Upper lobe of right lung (tissue), 1 donor: Measurements from ENCODE around the gene RGS3. TPM values are rescaled to one million over a fixed set of nuclear protein-coding genes. Genes with fewer than 3 reads are reported as not detected.
A peak's percentile ranks its signal among the peaks of the same experiment; 100 is the strongest.

ENCODE experiments used
- ATAC-seq: fragments of 200-7000 bp; cut with Tn5 transposase; one replicate; pipeline ENCODE4 v1.9.1; 2020; ENCODE audit warnings: mild to moderate bottlenecking, moderate library complexity
- DNase-seq: peaks from one replicate; pipeline ENCODE4 v3.0.0-alpha.2; 2020
- H3K27ac ChIP-seq: fragments of 200-600 bp; one replicate; pipeline ENCODE4 v1.8.0; 2022
- H3K27me3 ChIP-seq: fragments of 200-600 bp; one replicate; pipeline ENCODE4 v1.8.0; 2022; ENCODE audit warnings: mild to moderate bottlenecking
- H3K36me3 ChIP-seq: fragments of 200-600 bp; one replicate; pipeline ENCODE4 v1.8.0; 2022
- H3K4me1 ChIP-seq: fragments of 200-600 bp; one replicate; pipeline ENCODE4 v1.8.0; 2022
- H3K4me3 ChIP-seq: fragments of 200-600 bp; one replicate; pipeline ENCODE4 v1.8.0; 2022; ENCODE audit warnings: mild to moderate bottlenecking
- H3K9me3 ChIP-seq: fragments of 200-600 bp; one replicate; pipeline ENCODE4 v1.8.0; 2022
- intact Hi-C: fragments of 100-400 bp; cut with DNase I; formaldehyde crosslinking; loops from one replicate; pipeline ENCODE4 v1.11.0; 2022
- total RNA-seq: library from RNA; stranded (reverse); fragmentation: NEBNext Ultra II Directional; extraction: Animal tissue kit (Norgen Biotek cat#: 25700); gene quantifications from one replicate; pipeline ENCODE4 v1.2.1, GENCODE V29; 2021
- TF ChIP-seq, protein P1 (sequence below): fragments of 200-600 bp; IDR thresholded peaks from one replicate; pipeline ENCODE4 v1.8.0; 2022; ENCODE audit warnings: antibody characterized with exemption
- donor health status: DM: no; HTN: yes; CAD: no; lungs with severe emphysema.

Gene RGS3
- total RNA-seq, 1 donor from 2014 or later, result 71.1 TPM

DNA sequence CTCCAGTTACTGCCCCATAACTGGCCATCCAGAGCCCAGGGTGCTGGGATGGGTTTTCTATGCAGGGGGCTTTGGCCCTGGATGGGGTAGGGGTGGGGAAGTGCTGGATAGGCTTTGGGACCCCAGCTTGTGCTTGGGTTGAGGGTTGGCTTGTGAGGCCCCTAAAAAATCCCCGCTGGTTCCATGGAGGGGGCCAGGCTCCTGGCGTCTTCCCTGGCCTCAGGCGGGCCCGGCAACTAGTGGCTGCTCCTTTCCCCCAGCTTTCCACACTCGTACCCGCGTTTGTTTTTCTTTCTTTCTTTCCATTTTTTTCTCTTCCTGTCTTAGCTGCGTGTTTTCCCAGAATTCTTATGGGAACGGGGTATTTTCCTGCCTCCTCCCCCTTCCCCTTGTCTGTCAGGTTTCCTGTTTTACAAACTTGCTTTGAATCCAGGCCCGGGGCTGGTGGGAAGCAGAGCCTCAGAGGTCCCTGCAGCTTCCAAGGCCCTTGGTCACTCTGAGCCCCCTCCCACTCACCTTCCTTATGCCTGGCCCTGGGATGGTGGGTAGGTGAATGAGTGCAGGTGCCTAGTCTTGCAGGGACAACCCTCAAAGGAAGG is 40.2 kb downstream of the RGS3 start:
- Histone ChIP-seq H3K36me3 (peaks cover 5% of the 10 kb centered on the region), H3K27me3 (no peaks in the 10 kb centered on the region), H3K4me3 (peak overlapping the region; percentile 48), H3K27ac (peak overlapping the region; percentile 53), H3K4me1 (peaks cover 12% of the 10 kb centered on the region), H3K9me3 (no peaks in the 10 kb centered on the region)
- intact Hi-C loops, result no loop called here
- DNase-seq (no peak), ATAC-seq (no peak)
- TF ChIP-seq, protein P1, sequence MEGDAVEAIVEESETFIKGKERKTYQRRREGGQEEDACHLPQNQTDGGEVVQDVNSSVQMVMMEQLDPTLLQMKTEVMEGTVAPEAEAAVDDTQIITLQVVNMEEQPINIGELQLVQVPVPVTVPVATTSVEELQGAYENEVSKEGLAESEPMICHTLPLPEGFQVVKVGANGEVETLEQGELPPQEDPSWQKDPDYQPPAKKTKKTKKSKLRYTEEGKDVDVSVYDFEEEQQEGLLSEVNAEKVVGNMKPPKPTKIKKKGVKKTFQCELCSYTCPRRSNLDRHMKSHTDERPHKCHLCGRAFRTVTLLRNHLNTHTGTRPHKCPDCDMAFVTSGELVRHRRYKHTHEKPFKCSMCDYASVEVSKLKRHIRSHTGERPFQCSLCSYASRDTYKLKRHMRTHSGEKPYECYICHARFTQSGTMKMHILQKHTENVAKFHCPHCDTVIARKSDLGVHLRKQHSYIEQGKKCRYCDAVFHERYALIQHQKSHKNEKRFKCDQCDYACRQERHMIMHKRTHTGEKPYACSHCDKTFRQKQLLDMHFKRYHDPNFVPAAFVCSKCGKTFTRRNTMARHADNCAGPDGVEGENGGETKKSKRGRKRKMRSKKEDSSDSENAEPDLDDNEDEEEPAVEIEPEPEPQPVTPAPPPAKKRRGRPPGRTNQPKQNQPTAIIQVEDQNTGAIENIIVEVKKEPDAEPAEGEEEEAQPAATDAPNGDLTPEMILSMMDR, result no peak

DNA sequence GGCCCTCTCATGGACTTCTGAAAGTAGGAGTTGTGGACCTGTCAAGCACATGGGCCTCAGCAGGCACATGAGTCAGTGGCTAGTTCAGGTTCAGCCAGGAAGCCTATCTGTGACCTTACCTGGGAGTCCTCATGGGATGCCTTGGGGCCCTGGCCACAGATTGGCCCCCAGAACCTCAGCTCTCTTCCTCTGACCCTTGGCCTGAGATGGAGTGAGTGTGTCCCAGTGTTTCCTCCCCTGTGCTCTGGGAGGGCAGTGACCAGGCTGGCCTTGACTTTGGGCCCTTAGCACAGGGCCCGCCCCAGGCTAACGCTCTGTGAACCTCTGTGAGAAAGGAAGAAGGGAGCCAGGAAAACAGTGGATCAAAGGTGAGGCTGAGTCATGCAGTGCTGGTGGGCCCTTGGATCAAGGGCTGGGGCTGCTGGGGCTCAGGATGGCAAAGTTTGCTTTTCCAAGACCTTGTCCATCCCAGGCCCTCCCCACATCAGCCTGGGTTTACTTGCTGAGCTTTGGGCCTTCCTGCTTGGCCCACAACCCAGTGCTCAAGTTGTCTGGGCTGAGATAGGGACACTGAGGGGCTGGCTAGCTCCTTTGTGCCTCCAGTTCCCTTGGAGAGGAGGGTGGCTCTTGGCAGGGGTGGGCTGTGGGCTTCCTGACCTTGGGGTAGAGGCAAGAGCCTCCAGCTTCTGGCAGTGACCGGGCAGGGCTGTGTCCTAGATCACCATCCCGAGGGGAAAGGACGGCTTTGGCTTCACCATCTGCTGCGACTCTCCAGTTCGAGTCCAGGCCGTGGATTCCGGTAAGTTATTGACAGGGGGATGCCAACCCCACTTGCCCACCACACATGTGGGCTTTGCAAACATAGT is 41.4 kb downstream of the RGS3 start:
- peak overlapping the region; percentile 36 for H3K27ac ChIP-seq
- no peak for DNase-seq
- H3K4me3 ChIP-seq, result no peak overlapping the region
- intact Hi-C loops, result no loop called here
- H3K27me3 ChIP-seq, result no peaks in the 10 kb centered on the region
- no peaks in the 10 kb centered on the region for H3K9me3 ChIP-seq
- TF ChIP-seq, protein P1, result no peak
- peaks cover 5% of the 10 kb centered on the region for H3K36me3 ChIP-seq
- peaks cover 14% of the 10 kb centered on the region for H3K4me1 ChIP-seq
- ATAC-seq, result no peak

DNA sequence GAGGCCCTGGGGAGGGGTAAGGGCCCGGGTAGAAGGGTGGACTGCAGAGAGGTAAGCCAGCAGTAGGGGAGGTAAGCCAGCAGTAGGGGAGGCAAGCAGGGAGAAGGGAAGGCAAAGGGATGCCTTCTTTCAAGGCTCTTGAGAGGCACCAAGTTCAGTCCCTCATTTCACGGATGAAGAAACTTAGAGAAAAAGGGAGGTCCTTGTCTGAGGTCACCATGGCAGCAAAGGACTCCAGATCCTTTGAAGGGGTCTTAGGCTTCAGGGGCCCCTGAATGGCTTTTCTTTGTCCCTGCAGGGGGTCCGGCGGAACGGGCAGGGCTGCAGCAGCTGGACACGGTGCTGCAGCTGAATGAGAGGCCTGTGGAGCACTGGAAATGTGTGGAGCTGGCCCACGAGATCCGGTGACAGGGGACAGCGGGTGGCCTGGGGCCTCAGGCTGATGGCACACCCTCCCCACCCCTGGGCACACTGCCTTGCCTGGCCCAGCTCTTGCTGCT is 42.6 kb downstream of the RGS3 start:
- ATAC-seq (no peak), DNase-seq (no peak)
- no peak overlapping the region for H3K27ac ChIP-seq
- no peaks in the 10 kb centered on the region for H3K27me3 ChIP-seq
- H3K36me3 ChIP-seq, result peaks cover 5% of the 10 kb centered on the region
- no peak overlapping the region for H3K4me3 ChIP-seq
- H3K4me1 ChIP-seq, result peaks cover 14% of the 10 kb centered on the region
- TF ChIP-seq, protein P1, result no peak
- no peaks in the 10 kb centered on the region for H3K9me3 ChIP-seq
- intact Hi-C loops, result no loop called here

DNA sequence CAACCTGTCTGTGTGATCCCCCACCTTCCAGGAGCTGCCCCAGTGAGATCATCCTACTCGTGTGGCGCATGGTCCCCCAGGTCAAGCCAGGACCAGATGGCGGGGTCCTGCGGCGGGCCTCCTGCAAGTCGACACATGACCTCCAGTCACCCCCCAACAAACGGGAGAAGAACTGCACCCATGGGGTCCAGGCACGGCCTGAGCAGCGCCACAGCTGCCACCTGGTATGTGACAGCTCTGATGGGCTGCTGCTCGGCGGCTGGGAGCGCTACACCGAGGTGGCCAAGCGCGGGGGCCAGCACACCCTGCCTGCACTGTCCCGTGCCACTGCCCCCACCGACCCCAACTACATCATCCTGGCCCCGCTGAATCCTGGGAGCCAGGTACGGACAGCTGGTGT is 43.7 kb downstream of the RGS3 start:
- H3K36me3 ChIP-seq, result peaks cover 5% of the 10 kb centered on the region
- intact Hi-C loops, result no loop called here
- no peaks in the 10 kb centered on the region for H3K9me3 ChIP-seq
- TF ChIP-seq, protein P1, result no peak
- H3K27me3 ChIP-seq, result no peaks in the 10 kb centered on the region
- no peak overlapping the region for H3K27ac ChIP-seq
- peaks cover 14% of the 10 kb centered on the region for H3K4me1 ChIP-seq
- no peak overlapping the region for H3K4me3 ChIP-seq
- no peak for ATAC-seq
- no peak for DNase-seq

DNA sequence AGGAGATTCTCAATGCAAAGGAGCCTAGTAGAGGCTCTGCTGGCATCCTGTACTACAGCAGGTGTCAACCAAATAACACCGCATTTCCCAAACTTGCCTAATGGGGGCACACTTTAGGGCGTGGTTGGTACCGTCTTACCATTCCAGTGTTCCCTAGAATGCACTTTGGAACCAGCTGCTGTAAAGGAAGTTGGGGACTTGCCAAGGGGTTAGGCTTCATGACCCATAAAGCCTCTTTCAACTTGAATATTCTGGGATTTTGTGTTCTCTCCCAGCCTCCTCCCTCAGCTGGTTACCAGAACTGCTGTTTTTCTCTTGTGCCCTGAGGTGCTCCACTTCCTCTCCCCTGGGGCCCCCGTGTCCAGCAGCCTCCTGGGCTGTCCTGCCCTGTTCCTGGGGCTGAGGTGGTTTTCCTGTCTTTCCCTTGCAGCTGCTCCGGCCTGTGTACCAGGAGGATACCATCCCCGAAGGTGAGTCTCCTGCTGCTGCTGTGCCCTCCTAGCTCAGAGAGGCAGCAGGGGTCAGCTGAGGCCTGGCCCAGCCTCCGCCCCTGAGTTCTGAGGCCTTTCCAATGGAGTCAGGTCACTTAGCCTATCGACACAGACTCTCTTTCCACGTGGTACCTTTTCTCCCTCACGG is 44.7 kb downstream of the RGS3 start:
- Histone ChIP-seq H3K27ac (no peak overlapping the region), H3K9me3 (no peaks in the 10 kb centered on the region), H3K4me3 (no peak overlapping the region), H3K27me3 (no peaks in the 10 kb centered on the region), H3K36me3 (peaks cover 5% of the 10 kb centered on the region), H3K4me1 (peaks cover 14% of the 10 kb centered on the region)
- intact Hi-C loops, result no loop called here
- DNase-seq (no peak), ATAC-seq (no peak)
- TF ChIP-seq, protein P1, result no peak
